HG03103 (cell line): ENCODE data around the gene DSCAML1.

ENCODE experiments used
- ATAC-seq: cut with Tn5 transposase; IDR thresholded peaks from one replicate; pipeline ENCODE4 v1.9.1; 2021; ENCODE audit warnings: low read depth; ENCODE audit not compliant: unreplicated experiment

Gene DSCAML1

DNA sequence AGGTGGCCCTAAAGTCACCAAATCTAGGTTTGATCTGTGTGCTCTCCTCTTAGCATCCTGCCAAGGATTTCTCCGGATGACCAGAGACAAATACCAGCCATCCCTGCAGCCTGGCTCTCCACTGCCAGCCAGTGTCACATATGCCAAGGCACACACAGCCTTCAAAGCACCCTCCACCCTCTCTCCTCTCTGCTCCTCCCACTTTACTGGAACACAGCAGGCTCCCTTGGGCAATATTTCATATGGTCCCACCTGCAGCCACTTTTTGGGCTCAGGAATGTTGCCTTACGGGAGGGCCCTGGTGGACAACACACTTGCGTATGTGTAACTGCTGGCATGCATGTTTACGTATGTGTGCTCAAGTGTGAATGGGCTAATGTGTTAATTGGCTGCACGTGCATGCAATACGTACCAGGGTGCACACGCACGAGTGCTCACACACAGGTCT, 285.5 kb downstream of the DSCAML1 start:
- no peak for ATAC-seq

DNA sequence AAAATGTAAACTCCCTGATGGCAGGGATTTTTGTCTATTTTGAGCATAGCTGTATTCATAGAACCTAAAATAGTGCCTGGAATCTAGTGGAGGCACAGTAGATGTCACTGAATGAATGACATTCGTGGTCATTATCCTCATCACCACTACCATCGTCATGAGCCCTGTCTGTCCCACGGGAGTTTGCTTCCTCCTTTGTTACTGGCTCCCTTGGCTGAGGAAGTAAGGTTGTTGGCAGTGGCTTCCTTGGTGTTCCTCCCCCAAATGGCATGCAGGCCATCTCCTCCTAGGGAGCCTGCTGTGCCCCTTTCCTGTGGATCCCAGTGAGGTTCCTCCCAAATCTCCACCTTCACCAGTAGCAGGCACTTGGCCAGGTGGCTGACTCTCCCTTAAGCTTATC, 286.4 kb downstream of the DSCAML1 start:
- ATAC-seq: no peak

DNA sequence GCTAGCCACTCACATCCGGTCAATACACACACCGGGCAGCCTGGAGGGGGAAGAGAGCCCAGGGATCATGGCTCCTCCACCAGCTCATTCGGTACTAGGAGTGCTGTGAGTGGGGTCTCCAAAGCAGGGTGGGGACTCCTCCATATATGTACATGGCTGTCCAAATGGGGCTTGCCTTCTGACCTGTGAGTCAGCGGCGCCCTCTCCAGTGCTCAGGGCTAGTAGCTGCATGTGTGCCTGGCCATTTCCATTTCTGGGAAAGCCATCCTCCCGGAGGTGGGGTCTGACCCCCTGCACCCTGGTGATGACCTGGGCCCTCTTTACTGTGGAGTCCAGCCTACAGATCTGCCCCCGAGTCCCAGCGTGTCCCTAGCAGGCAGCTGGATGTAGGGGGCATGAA, 287.5 kb downstream of the DSCAML1 start:
- ATAC-seq: no peak

DNA sequence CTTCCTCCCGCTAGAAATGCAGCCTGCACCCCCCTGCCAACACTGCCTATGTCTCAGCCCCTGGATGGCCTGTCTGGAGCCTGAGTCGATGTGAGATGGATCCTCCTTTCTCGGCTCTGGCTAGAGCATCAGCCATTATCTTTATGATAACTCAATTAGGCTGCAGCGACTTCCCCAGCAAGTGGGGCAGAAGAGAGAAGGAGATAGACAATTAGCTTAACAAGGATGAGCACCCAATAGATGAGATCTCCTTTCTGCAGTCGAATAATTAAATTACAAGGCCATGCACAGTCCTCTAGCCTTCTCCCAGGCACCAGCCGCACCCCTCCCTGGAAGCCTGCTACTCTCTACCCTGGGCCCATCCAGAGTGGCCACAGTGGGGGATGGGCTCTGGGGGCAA, 290.0 kb downstream of the DSCAML1 start:
- ATAC-seq: no peak

DNA sequence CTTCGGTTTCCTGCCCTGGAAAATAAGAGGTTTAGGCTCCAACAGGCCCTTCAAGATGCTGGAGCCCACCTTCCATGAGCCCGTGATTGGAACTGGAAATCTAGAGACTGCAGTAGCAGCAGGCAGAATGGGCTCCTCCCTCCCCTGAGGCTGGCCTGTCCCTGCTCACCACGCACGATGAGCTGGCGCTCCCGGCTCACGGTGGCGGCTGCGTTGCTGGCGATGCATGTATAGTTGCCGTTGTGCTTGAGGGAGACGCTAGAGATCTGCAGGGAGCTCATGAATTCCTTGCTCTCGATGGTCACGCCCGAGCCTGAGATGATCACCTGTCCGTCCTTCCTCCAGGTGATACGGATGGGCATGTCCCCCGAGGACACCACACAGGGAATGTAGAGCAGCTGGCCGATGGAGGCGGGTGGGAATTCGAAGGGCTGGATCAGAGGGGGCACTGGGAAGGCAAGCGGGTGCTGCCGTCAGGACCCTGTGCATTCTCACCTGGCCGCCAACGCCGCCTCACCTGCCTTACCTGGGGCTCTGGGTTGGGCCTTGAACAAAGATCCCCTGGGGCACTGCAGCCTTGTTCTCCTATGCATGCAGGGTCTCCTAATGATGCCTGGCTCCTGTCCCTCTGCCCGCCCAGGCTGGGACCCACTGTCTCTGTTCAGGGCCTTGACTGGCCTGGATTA, 291.6 kb downstream of the DSCAML1 start:
- no peak for ATAC-seq

DNA sequence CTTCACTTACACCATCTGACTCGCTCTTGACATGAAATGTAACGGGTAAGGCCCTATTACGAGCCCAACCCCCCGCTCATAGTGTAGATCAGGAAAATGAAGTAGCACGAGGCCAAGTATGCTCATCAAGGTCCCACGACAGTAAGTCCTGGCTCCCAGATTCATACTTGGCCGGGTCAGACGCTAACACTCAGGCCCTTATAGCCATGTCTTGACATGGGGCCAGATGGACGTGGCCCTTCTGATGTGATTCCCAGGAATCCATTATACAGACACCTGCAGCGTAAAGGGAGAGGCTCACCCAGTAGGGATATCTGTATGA, 294.3 kb downstream of the DSCAML1 start:
- no peak for ATAC-seq

DNA sequence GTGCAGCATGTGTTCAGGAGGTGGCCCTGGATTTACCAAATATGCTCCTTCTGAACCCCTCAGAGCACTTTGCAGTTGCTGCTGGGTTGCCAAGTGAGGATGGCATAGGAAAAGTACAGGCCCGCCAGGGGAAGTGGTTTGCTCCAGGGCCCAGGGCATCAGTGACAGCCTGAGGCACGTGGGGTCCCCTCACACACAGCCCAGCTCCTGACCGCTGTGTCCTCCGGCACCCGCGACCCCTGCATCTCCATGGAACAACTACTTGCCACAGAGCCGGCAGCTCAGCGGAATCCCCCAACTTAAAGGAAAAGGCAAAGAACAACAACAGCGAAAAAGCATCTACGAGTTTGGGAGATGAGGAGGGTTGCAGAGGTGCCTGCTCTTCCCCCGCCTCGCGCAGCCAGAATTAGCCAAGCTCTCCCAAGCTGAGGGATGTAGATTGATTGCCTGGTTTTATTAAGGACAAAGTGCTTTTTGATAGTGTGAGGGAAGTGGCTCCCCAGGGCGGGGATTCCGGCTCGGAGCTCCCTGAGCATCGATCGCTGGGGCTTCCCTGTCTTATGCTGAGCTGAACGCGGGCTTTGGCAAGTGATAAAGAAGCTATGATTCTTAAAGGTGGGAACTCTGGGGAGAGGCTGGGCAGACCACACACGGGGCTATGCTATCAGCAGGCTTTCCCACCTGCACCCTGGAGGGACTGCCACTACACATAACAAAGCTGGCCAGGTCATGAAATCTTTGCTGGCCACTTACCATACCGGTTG, 294.8 kb downstream of the DSCAML1 start:
- no peak for ATAC-seq

DNA sequence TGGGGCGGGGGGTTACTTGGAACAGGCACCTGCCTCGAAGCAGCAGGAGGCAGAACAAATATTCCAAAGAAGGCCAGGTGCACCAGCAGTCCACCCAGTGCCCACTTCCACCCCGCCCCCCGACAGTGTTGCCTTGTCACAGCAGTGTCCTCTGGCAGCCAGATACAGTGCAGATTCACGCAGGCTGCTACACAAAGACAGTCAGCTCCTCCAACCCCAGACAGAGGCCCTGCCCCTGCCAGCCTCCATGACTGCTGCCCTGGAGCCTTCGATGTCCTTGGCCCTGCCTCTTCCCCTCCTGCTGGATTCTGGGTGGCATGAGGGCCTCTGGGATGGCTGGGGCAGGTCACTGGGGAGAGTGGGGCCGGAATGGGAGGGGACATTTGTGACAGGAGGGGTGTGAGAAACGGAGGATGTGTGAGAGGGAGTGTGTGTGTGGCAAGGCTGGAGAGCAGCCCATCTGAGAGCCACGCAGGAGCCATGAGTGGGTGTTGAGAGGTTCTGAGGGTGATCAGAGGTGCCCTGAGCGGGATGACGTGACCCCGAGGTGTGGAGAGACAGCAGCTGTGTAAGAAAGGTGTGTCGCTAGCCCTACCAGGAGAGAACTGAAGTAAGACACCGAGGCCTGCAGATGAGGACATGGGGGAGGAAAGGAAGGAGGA, 295.6 kb downstream of the DSCAML1 start:
- ATAC-seq: no peak

DNA sequence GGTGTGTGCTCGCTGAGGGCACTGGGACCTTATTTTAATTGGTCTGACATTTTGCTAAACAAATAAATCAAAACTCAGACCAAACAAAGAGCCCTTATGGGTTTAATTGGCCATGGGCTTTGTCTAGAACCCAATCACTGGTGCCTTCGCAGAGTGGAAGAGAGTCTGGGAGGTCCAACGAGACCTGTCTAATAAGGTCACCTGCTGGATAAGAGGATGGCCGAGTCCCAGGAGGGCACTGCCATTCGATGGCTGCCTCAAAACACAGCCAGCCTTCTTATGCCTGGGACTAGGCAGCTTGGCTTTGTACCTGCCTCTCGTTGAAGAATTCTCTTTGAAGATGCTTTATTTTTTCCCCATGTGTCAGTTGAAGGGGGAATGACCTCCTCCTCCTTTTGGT, 298.2 kb downstream of the DSCAML1 start:
- no peak for ATAC-seq

DNA sequence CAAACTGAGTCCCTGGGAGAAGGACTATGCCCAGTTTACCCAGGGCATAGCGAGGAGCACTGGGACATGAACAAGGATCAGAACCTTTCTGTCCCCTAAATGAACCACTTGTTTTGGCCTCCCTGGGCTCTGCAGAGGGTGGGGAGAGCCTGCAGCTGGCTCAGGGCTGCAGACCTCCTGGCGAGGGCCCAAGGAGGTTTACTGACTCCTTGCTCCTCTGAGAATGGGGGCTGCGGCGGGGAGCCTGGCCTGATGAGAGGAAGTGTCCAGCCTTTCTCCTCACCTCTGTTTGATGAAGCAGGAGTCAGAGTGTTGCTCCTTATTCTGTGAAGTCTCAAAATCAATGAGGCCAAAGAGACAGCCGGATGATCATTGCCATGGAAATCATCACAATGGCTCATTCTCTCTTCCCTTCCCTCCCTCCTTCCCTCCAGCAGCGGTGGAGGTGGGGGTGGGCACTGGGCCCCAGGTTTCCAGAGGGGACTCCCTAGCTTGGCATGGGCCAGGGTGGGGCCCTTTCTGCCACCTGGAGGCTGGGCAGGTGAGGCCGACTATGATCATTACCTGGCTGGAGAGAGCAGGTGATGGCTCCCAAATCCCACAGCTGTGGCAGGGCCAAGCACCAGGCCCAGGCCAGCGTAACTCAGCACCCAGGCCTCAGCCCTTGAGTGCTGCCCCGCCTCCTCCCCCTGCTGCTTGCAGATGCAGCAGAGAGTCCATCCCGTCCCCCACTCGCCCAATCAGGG, 299.6 kb downstream of the DSCAML1 start:
- no peak for ATAC-seq

DNA sequence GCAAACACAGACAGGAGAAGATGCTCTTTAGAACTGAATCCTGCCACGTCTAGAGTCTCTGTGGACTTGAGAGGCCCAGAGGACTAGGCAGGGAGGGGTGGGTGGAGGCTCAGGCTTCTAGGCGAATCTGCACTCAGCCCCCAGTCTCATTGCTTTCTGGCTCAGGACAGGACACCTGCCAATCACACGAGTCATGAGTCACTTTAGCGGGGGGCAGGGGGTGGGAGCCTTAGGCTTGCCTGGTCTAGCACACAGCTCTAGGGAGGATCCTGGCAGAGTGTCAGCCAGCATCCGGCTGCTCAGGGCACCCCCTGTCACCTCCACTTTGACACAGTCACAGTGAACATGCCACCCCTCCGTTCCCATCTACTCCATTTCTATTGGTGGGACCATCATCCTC, 301.7 kb downstream of the DSCAML1 start:
- ATAC-seq: no peak

DNA sequence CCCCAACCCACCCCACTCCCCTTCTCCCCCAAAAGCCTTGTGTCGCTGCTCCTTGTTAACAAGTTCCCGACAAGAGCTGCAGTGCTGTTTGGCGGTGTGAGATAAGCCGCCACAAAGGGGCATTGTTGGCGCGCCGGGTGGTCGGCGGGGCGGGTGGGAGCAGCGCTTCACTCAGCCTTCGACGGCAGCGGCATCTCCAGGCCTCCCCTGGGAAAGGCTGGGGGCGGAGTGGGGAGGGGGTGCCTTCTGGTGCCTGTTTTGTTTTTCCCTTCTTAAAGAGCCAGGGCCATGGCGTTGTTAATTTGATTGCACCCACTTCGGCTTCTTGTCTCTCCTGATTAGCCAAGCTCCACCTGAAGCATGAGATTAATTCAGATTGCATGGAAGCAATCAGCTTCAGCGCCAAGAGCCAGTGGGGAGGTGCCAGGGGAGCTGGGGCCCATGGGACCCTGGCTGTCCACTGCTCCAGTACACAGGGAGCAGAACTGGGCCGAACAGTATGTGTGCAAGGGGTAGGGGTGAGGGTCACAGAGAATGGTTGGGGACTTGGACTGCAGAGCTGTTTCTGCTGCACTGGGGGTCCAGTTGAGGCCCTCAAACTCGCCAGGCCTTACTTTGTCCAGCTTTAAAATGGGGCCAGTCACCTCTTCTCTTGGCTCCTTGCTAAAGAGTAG, 304.3 kb downstream of the DSCAML1 start:
- no peak for ATAC-seq

DNA sequence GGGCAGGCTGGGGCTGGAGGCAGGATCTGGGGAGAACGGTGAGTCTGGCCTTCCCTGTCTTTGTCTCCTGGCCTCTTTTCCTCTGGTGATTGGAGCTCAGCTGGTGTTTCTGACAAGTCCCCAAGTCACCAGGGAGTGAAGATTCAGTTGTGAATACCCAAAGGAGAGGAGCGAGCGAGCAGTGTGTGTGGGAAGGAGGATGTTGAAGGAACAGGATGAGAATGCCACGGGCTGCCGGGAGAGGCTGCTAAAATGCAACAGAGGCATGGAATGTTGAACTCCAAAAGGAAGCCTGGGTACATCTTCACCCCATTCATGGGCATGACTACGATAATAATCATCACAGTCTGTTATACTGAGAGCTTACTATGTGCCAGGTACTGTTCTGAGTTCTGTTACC, 306.1 kb downstream of the DSCAML1 start:
- no peak for ATAC-seq

DNA sequence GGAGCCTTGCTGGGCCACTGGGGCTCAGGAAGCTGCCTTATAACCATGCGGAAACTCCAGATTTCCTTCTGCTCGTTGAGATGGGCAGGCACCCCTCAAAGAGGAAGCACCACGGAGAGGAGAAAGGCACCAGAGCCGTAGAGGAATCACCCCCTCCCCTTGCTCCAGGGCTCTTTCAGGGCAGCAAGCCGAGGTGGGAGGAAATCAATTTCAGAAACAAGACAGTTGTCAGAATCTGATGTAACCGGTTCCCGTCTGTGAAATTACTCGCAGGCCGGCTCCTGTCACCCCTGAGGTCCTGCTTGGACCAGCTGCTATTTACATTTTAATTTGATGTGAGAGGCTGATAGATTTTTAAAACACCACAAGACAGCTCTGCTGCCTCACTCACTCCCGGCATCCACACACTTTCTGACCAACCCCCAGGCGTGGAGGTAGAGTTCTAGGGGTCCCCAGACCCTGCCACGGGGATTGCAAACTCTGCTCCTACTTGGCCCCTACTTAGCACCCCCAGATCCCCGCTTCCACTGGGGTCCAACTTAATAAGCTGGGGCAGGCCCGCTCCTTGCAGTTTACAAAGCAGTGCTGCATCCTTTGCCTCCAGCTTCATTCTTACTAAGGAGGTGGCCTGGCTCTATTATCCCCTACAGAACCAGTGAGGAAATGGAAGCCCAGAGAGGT, 306.9 kb downstream of the DSCAML1 start:
- ATAC-seq: no peak

DNA sequence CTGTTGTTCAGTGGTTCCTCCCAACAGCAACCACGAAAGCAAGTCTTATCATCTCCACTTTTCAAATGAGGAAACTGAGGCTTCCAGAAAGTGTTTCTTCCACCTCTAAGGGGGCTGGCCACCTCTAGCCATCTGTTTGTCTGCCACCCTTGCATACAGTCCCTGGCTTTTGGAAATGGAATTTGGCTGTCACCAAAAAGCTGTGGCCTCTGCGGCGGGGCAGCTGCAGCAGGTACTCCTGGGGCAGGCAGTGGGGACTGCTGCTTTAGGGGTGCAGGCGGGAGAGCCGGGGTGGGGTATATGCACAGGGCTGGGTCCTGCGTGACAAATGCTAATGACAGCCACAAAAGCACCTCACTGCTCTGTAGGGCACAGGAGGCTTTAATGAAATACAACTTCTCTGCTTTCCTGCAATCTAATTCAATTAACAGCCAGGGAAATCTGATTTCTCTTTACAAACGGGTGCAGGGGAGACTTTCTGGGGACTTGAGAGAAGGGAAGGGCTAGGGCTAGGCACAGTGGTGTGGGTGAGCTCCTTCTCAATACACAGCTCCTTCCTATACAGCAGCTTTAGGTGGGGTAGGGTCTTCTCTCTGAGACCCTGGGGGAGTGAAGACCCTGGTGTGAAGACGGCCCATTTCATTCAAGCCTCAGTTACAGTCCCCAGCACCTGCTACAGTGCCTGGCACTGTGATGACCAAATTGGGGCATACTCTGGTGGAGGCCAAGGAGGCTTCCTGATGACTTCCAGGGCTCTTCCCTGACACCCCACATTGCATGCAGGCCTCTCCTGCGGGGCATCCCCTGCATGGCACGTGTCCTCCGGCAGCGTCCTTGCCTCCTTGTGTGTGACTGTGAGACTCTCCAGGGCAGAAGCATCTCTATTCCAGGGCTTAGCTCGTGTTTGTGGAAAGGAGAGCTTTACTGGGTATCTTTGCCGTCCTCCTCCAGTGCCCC, 307.7 kb downstream of the DSCAML1 start:
- ATAC-seq: no peak

DNA sequence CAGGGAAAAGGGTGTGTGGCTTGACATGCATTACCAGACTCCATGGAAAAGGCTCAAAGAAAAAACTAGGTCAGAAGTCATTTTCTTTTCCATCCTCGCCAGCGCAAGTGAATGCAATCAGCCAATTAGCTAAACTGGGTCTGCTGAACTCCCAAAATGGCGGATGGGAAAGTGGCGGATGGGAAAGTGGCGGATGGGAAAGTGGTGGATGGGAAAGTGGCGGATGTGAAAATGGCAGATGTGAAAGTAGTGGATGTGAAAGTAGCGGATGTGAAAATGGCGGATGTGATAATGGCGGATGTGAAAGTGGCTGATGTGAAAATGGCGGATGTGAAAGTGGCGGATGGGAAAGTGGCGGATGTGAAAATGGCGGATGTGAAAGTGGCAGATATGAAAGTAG, 311.0 kb downstream of the DSCAML1 start:
- ATAC-seq: no peak

DNA sequence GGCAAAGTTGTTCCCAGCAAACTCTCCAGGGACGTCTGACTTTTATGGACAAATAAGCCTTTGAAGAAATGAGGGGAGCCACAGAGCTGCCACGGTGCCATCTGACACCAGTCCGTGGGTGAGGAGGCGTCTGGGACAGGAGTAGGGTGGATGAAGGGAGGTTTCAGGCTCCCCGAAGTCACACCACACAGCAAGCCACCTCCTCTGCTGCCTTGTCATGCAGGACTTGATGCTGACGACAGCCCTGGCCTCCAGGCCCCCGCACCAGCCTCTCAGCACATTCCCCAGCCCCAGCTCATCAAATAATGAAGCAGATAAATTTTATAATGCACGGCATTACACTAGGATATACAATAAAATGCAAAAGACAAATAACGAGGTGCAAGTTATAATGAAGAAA, 312.9 kb downstream of the DSCAML1 start:
- ATAC-seq: no peak

DNA sequence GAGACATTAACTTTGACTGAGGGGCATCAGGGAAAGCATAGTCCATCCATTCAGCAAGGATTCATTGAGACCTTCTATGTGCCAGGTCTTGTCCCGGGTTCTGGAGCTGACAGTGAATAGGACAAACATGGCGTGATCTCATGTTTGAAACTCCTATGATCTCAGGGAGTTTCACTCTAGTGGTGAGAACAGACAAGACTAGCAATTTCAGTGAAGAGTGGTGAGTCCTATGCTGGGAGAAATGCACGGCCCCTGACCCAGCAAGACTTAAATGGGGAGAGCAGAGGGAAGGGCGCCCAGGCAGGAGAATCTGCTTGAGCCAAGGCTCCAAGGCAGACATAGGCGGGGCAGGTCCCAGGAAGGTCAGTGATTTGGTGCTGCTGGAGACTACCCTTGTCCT, 313.6 kb downstream of the DSCAML1 start:
- no peak for ATAC-seq

DNA sequence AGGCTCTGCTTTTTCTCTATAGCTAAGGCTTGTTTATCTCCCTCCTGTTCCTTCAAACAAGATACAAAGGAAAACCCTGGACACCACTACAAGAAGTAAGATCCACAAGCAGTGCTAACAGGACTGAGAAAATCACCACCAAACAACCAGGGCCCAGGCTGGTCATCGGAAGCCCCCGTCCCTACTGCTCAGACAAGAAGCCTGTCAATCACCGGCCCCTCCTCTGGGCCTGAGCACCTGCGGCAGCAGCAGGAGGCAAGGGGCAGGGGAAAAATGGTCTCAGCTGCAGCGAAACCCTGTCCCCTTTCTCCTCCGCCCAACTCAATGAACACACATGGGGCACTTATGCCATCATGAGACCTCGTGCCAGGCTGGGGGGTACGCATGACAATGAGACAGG, 314.1 kb downstream of the DSCAML1 start:
- no peak for ATAC-seq
